NCI-H1048 (cell line): Measurements from ENCODE around the gene WDR35.

Experiments
- DNase-seq: peaks from one replicate; lab custom pipeline; 2025; lab: John Stamatoyannopoulos, UW

The WDR35 gene

DNA sequence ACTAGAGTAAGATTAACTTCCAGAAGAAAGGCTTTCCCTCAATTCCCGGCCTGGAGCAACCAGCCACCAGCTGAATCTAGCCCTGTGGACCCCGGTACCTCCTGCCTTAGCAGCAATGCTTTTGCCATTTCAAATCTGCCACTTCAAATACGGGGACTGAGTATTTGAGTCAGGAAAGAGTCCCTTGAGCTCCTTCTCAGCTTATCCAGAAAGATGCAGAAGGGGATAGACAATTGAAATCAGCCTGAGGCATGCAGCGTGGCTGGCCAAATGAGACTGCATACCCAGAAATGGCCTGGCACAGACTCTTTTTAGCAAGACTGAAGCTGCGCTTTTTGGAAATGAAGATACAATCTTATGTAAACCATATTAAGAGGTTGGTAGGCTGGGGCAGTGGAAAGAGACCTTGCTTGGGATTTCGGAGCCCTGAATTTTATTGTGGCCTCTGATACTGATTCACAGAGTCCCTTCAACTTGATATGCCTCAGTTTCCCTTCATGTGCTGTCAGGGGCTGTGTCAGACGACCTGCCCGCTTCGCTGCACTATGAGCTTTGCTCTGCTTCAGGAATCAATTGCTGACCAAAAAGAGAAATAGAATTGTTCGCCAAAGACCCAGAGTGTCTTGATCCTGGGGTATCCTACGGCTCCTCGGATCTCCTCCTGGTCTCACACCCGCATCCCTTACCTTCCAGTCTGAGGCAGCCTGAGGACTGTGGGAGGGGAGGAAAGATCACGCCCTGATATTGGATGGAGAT lies 21.5 kb upstream of the WDR35 start:
- no peak for DNase-seq

DNA sequence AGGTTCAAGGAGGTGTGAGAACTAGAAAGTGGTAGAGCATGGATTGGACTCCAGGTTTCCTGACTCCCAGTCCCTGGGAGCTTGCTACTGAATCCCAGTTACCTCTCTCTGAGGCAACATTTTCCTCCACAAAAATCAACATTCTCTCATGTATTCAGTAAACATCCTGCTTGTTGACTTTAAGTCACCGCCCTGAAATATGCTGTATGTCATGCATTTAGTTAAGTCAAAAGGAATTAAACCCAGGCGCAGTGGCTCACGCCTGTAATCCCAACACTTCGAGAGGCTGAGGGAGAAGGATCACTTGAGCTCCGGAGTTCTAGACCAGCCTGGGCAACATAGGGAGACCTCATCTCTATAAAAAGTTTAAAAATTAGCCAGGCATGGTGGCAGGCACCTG lies 18.8 kb upstream of the WDR35 start:
- DNase-seq: no peak

DNA sequence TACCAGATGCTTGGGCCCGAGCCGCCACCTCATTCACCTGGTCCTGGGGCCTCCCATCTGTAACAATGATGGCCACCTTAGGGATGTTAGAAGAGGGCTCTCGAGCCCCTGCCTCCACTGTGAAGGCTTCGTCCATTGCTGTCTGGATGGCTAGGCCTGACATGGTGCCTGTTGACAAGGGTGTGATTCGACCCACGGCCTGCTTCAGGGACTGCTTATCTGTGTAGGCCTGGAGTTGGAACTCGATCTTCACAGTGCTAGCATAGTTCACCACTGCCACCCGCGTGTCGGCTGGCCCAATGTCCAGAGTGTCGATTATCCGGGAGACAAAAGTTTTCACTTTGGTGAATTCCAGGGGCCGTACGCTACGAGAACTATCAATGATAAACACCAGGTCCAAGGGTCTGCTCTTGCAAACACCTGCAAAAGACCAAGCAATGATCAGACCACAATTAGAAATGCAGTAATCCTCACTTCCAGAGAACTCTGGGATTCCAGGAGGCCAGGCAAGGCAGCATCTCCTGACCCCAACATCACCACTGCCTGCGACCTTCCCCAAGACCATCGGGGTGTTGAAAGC lies 16.1 kb upstream of the WDR35 start:
- no peak for DNase-seq

DNA sequence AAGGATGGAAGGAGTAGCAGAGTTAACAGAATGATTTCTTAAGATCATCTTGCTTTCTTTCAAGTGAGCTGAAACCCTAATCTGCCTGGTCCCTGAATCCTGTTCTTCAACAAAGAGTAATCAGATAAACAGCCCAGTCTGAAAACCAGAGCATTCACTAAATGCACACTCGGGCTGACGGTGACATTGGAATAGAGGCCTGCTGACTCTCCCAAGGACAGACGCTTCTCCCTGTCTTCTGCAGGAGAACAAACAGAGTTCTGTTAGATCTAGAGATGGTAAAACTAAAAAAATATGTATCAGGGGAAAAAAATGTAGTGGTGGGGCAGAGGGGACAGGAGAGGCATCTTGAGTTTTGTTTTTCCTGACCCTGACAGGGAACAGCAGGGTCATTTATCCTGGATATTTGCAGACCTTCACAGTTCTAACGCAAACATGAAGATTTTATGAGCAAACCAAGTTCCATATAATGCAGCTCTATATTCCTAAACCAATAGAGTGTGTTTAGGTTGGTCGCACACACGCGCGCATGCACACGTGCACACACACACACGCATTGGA lies 15.2 kb upstream of the WDR35 start:
- DNase-seq: no peak

DNA sequence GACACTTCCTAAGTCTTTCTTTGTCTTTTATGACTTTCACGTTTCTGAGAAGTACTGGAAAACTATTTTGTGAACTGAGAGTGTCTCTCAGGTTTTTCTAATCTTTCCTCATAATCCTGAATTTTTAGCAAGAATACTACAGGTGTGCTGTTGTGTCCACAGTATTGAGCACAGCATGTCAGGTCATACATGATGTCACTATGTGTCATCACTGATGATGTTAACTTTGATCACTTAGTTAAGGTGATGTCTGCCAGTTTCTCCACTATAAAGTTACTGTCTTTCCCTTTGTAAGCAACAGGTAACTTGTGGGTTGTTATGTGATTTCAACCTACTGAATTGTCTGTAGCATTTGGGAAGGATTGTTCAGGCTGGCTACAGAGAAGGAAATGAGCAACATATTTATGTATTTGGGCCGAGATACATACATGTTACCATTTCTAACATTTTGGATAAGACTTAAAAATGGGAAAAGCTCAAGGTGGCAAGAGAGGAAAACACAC lies 11.5 kb upstream of the WDR35 start:
- no peak for DNase-seq

DNA sequence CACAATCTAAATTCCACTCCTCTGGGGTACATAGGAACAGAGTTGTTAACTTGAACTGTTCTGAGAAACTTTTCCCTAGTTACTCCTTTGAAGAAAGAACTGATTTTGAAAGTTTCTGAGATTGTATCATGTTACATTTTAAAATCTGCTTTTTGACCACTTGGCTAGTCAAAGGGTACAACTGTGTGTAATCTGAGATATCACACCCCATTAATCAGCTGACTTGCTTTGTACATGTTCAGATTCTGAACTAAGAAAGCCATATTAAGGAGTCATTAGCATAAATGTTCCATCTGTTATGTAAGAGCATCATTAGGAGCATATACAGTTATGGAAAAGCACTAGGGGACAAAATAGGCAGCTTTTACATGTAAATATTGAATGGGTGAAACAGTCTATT lies 3.8 kb upstream of the WDR35 start:
- no peak for DNase-seq

DNA sequence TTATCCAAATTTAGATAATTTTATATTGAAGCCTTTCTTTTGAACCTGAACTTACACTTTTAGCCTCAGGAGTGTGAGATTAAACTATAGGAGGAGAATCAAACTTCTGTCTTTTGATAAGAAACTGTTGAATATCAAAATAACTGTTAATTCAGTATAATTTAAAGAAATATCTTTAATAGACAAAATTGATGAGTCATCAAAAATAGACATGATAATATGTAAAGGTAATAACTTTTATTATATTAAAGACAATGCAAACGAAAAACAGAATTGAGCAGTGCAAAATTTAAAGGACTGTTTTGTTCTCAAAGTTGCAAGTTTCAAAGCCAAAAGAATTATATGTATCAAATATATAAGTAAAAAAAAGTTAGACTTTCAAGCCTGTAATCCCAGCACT lies 2.0 kb upstream of the WDR35 start:
- no peak for DNase-seq

DNA sequence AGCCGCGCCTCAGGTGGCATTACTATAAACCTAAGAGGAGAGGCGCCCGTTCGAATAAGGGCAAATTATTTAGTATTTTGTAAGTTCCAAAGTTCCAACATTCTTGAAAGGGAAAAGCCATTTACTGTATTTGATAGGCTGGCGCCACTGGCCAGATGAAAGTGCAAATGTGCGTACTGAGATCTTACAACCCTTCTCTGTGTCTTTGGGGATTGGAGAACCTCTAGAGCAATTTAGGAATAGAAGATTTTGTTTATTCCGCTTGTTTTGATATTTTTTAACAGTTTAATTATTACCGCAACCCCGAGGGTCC lies 467 bp upstream of the WDR35 start:
- DNase-seq: no peak

DNA sequence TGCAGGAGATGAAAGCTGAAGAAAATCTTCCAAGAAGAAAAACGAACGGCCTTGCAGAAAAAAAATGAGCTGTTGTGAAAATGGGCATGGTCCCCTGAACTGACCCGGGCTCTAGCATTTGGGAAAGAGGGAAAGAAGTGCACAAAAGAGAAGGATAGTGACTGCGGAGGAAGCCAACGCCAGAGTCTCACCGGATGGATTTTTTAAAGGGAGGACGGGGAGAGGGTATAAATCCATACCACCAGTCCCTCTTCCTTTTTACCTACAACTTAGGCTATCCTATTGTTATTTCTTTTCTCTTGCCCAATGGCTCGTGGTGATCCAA lies 601 bp downstream of the WDR35 start:
- no peak for DNase-seq

DNA sequence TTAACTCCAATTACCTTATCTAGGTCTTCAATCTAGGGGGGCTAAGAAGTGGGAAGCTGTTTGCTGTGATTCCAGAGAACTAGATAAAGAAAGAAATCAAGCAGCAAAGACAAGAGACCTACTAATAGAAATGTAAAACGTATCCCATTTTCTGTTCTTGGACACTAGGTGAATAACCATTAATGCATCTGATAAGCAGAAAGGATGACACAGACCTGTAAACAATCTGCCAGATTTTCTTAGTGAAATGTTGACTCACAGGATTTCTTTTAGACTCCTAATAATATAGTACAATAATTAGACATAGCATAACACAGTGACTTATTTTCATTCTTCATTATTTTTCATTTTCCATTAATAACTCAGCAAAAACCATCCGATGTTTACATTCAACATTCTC lies 1.3 kb downstream of the WDR35 start:
- no peak for DNase-seq

DNA sequence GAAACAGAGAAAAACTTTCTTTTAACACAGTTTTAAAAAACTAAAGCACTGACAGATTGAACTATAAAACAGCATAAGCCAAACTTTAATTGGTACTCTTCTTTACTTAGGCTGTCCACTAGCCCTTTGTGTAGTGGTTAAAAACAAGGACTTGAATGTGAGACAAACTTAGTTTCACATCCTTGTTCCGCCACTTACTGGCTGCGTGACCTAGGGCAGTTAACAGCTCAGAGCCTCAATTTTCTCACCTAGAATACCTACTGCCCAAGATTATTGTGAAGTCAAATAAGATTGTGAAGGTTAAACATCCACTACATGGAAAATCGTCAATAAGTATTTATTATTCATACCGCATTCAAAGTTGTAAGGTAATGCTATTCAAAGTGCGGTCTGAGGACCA lies 2.0 kb downstream of the WDR35 start:
- DNase-seq: no peak

DNA sequence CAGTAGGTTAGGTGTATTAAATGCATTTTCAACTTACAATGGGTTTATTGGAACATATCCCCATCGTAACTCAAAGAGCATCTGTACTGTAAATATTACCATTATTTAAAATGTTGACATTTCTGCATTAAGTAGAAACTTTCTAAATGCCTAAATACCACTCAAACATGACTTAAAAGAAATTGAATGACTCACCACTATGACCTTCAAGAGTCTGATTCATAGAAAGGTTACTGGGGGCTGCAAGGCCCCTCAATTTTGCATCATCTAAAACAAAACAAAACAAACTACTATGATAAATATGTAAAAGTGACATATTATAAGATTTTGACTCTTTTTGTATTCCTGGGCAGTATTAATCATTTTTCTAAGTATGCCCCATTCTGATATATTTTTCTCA lies 7.6 kb downstream of the WDR35 start:
- no peak for DNase-seq

DNA sequence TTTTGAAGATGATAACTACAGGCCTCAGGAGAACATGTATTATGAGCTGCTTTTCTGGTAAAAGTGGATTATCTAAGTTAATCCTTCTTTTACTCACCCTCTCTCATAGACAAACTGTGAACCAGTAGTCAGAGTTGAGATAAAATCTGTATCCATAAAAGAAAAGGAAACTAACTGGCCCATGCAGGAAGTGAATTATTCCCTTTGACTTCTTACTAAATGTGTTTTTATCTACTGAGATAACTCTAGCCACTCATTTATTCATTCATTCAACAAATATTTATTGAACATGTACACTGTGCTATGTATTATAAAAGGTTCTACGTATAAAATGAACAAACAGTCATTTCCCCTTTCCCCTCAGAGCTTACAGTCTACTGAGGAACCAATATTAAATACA lies 10.0 kb downstream of the WDR35 start:
- DNase-seq: no peak

DNA sequence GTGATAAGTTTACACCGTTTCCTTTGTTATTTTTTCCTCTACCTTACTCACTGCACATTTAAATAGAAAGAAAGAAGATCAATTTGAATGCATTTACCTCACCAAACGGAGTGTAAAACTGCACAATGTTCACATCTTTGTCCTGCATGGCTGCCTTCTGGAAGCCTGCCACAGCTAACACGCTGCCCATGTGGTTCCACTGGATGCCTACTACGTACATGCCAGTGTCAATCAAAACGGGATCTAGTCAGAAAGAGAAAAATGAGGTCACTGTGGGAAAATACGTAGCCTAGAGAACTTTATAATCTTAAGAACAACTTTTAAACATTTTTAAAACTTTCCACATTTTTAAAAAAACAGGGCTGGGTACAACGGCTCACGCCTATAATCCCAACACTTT lies 16.4 kb downstream of the WDR35 start:
- no peak for DNase-seq

DNA sequence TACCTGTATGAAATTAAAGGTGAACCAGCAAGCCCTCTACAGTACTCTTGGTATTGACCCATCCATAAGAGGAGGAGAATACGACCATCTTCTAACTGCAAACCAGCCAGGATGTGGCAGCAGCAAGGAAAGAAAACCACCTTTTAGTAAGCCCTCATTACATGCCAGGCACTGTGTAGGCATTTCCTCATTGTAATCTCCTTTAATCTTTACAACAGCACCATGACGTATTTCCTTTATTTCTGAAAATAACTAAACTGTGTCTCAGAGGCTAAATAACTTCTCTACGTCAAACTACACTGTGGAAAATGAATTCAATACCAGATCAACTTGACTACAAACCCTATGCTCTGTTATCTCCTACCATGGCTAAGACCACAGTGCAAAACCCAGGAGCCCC lies 18.2 kb downstream of the WDR35 start:
- no peak for DNase-seq

DNA sequence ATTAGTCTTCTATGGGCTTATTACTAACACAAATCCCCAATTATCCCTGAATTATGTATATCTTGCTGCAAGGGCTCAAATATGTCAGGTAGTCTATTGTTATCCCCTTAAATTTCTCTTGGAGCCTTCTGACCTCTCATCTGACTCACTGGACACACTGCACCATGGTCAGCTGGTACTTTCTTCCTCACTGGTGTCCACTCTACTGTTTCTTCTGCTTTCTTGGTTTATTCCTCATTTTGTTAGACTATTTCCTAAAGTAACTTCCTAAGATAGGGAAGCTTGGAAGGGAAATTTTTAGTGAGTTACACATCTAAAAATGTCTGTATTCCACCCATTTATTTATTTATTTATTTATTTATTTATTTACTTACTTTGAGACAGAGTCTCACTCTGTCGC lies 26.5 kb downstream of the WDR35 start:
- no peak for DNase-seq

DNA sequence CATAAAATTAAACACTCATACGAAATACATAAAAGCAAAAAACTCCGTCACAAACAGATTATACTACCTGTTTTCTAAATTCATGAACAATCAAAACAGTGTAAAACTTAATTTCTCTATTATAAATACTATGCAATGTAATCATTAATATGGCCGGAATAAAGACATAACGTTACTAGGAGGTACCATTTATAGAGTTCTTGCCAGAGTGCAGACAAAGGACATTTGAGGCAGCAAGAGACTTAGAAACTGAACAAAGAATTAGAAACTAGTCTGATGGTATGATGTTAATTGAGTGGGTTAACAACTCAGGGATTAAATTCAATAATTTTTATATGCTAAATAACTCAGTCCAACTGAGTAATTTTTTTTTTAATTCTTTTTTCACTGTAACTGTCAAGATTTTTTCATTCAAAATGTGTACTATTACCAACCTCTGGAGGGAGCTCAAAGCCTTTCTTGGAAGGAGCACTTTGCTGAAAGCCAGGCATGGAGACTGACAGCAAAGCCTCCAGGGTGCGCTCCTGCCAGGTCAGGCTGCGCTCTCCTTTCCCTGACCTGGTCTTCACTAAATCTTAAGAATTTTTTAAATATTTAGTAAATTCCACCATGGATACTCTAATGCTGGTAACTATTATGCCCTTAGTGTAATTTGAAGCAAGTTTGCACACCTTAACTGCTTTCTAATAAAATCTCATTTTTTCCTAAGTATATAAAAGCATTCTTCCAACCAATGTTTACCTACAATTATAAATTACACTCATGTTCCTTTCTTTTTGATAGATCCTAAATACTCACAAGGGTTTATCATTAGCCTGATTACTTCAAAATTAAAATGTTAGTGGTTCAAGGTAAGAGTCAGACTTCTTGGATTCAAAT lies 34.1 kb downstream of the WDR35 start:
- DNase-seq: no peak

DNA sequence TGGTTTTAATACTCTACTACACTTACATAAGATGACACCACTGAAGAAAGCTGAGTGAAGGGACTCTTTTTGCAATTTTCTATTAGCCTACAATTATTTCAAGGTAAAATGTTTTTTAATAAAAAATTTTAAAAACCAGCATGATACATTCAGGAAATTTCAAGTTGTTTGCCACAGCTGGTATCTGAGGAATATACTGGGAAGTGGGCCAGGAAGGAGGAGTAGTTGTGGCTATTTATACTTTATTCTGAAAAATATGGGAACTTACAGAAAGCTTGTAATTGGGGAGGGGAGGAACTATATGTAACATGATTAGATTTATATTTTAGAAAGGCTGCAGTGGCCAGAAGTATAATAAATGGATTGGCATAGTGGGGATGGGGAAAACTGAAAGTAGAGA lies 40.8 kb downstream of the WDR35 start:
- no peak for DNase-seq

DNA sequence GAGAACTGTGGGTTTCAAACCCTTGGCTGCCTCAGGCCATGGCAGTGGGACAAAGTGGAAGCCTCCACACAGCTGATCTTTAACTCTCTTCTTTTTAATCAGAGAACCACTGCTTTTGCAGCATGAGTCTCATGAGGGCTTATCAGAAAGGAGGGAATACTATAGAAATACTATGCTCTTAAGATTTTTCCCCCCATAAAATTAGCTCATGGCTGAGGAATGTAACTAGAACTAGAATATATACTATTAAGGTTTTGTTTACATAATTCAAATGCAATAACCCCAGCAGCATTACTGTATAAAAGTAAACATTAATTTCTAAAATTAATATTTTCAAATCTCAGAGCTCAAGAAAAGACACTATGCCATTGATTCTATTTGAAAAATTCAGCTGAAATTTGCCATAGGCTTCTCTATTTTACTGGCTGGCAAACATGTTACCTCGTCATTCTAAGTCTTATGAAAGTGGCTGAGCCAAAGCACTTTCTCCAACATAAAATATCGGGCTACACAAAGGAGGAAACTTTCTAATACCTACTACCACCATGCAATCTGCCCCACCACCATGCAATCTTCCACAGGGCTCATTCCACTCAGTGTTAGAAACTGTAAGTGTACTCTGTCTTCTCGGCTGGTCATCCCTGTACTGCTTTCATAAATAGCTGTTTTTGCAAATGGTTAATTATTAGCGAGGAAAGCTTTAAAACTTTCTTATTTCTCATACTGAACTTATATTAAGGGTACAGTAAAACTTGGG lies 42.5 kb downstream of the WDR35 start:
- DNase-seq: no peak

DNA sequence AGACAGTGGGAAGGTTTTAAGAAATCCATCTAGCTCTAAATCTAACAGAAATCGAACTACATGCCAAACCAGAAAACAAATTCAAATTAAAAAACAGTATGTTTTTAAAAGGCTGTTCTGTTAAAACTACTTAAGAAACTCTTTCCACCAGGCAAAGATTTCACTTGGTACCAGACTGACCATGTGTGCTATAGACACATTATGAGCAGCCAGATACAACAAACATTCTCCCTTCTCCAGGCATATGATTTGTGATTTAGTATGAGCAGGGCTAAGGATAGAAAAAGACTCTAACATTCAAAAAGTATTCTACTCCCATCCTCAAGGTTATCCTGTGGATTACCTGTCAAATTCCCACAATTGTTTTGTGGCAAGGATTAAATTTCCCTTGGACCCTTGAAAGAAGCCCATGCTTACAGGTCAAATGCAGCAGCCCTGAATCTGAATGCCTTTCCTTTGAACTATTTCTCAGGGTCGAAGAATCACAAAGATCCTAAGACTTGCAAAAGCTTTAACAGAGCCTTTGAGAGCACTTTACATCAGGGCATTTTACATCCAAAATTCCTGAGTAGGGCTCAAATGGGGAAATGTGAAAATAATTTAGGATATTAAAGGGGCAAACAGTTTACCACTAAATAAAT lies 45.6 kb downstream of the WDR35 start:
- no peak for DNase-seq

DNA sequence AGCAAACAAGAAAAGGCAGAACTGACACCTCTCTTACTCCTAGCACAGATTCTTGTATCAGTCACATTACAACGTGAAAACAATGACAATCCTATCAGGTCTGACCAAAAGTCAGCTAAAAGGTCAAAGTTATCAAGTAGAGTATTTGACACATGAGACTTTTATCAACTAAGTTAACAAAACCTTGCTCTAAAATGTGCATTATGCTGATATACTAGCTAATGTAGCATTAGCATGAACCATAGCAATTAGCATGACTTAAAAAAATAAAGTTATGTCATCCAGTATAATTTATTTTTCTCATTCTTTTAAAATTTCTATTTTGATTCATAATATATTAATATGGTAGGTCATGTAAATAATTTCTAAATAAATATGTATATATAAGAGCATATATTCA lies 46.7 kb downstream of the WDR35 start:
- no peak for DNase-seq

DNA sequence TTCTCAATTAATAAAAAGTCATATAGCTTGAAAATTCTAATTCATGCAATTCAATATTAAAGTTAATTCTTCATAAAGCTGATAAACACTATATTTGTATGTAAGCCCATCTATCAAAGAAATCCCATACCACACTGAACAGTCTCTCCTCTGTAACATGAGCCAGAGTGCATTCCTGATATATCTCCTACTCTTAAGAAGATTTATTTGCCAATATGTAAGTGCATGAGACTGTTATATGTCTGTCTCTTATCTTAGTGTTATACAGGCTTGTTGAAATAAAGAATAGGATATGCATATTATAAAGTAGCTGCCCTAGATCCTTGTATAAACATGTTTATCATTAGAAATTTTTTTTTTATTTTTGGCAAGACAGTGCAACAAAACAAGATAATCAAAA lies 47.7 kb downstream of the WDR35 start:
- no peak for DNase-seq
